Left cardiac atrium (tissue), 4 donors: ENCODE results near the gene PPP6R2. TPM values are rescaled to one million over a fixed set of nuclear protein-coding genes. Genes with fewer than 3 reads are reported as not detected.

Experiments
- ATAC-seq, 2 donors: fragments of 200-7000 bp; cut with Tn5 transposase; one replicate each; pipeline ENCODE4 v1.9.1; 2020; ENCODE audit warnings: mild to moderate bottlenecking in 2 of 2, moderate library complexity in 2 of 2
- DNase-seq: peaks from one replicate; pipeline ENCODE4 v3.0.0-alpha.2; 2020
- intact Hi-C, 2 donors: fragments of 100-400 bp; cut with DNase I; formaldehyde crosslinking; loops; one replicate each; pipeline versions ENCODE4 v1.14.1 to v1.15.1; 2022 to 2023
- total RNA-seq, 2 donors: library from RNA; stranded (reverse); fragmentation: NEBNext Ultra II Directional; extraction: Animal tissue kit (Norgen Biotek cat#: 25700); gene quantifications; one replicate each; pipeline ENCODE4 v1.2.1, GENCODE V29; 2021
- donor health status: DM: no; HTN: yes; CAD: no.
- donor health status: DM: no; HTN: yes; CAD: no; lungs with severe emphysema.
- donor health status: DM: yes; HTN: yes; CAD: no.
- donor health status: Dilated cardiomyopathy.

Gene PPP6R2
- total RNA-seq, 2 donors from 2014 or later: 40.6 to 46.2 TPM

GRCh38 chr22:50471197-50471847 is 128.2 kb downstream of the PPP6R2 start:
- DNase-seq: no peak
- ATAC-seq: no peak
- intact Hi-C loops: no loop called here

GRCh38 chr22:50471962-50472361 is 128.8 kb downstream of the PPP6R2 start:
- no peak for DNase-seq
- ATAC-seq: no peak
- intact Hi-C loops: no loop called here

- DNase-seq: no peak
- ATAC-seq: no peak
- intact Hi-C loops: no loop called here
These were observed 130.0 kb downstream of the PPP6R2 start for GRCh38 chr22:50473088-50473487.

GRCh38 chr22:50473855-50474671 is 130.9 kb downstream of the PPP6R2 start:
- ATAC-seq (peak; percentile 42 to 43), DNase-seq (no peak)
- intact Hi-C loops: no loop called here

GRCh38 chr22:50474710-50475651 is 131.9 kb downstream of the PPP6R2 start, which contains the start of gene SBF1:
Gene SBF1 (minus strand): TSS chr22:50475035. CDS start chr22:50474840, 195 bp downstream.
- intact Hi-C loops: no loop called here
- DNase-seq (peak; percentile 94), ATAC-seq (peak; percentile 97 to 98)

- ATAC-seq (no peak), DNase-seq (no peak)
- intact Hi-C loops: no loop called here
These were observed 132.5 kb downstream of the PPP6R2 start for GRCh38 chr22:50475652-50476002.

- intact Hi-C loops: no loop called here
- no peak for DNase-seq
- ATAC-seq: no peak
These were observed 133.7 kb downstream of the PPP6R2 start for GRCh38 chr22:50476868-50477267.

GRCh38 chr22:50477923-50478322 is 134.8 kb downstream of the PPP6R2 start:
- DNase-seq (no peak), ATAC-seq (no peak)
- intact Hi-C loops: no loop called here

GRCh38 chr22:50479721-50480120 is 136.6 kb downstream of the PPP6R2 start:
- no peak for DNase-seq
- ATAC-seq: no peak
- intact Hi-C loops: no loop called here

GRCh38 chr22:50481045-50481439 is 137.9 kb downstream of the PPP6R2 start:
- intact Hi-C loops: no loop called here
- DNase-seq: no peak
- ATAC-seq: no peak

GRCh38 chr22:50481440-50482106 is 138.4 kb downstream of the PPP6R2 start, which contains the start of gene ADM2:
Gene ADM2 (plus strand): TSS chr22:50481543. CDS start chr22:50481848, 305 bp downstream.
- DNase-seq (no peak), ATAC-seq (peak; percentile 46 to 52)
- intact Hi-C loops: no loop called here

- intact Hi-C loops: no loop called here
- DNase-seq: no peak
- ATAC-seq: no peak
These were observed 139.3 kb downstream of the PPP6R2 start for GRCh38 chr22:50482107-50483074.

GRCh38 chr22:50483106-50483505 is 140.0 kb downstream of the PPP6R2 start:
- ATAC-seq: no peak
- intact Hi-C loops: no loop called here

GRCh38 chr22:50483556-50483955 is 140.4 kb downstream of the PPP6R2 start:
- intact Hi-C loops: no loop called here
- DNase-seq: no peak
- no peak for ATAC-seq

More at GRCh38 chr22:50483106-50483505, 140.0 kb downstream of the PPP6R2 start:
- DNase-seq: no peak

GRCh38 chr22:50483977-50484853 is 141.1 kb downstream of the PPP6R2 start:
- DNase-seq (no peak), ATAC-seq (no peak)
- intact Hi-C loops: no loop called here

- DNase-seq: no peak
- intact Hi-C loops: no loop called here
- no peak for ATAC-seq
These were observed 142.3 kb downstream of the PPP6R2 start for GRCh38 chr22:50485221-50486131.
